Measurements from ENCODE around the gene OR10Z1. TPM values are rescaled to one million over a fixed set of nuclear protein-coding genes. Genes with fewer than 3 reads are reported as not detected.

OR10Z1 gene
- not detected for total RNA-seq

GRCh38 chr1:158604968-158605367 lies at the start of gene OR10Z1:
Gene OR10Z1 (plus strand): TSS chr1:158605268. CDS start chr1:158606439, 1,171 bp downstream.
- Mint-ChIP-seq H3K36me3 (ENCODE audit: low read depth) (no peaks in the 10 kb centered on the region), H3K27ac (no peak within 1 kb of the TSS), H3K4me3 (no peak within 1 kb of the TSS), H3K27me3 (no peaks in the 10 kb centered on the region), H3K4me1 (no peaks in the 10 kb centered on the region), H3K9me3 (no peaks in the 10 kb centered on the region)
- no peak for ATAC-seq (replicated peaks)

- Mint-ChIP-seq H3K36me3 (ENCODE audit: low read depth) (no peaks in the 10 kb centered on the region), H3K27me3 (peaks cover 19% of the 10 kb centered on the region), H3K4me3 (no peak overlapping the region)
Measured at GRCh38 chr1:158559696-158560095, 45.4 kb upstream of the OR10Z1 start.

GRCh38 chr1:158563853-158564252 lies 41.2 kb upstream of the OR10Z1 start:
- no peak for ATAC-seq (replicated peaks)
- no peaks in the 10 kb centered on the region for H3K9me3 Mint-ChIP-seq
- H3K27ac Mint-ChIP-seq = no peak overlapping the region
- H3K36me3 Mint-ChIP-seq (ENCODE audit: low read depth) = no peaks in the 10 kb centered on the region
- peaks cover 19% of the 10 kb centered on the region for H3K27me3 Mint-ChIP-seq
- H3K4me1 Mint-ChIP-seq = no peaks in the 10 kb centered on the region
- no peak overlapping the region for H3K4me3 Mint-ChIP-seq

More at GRCh38 chr1:158559696-158560095, 45.4 kb upstream of the OR10Z1 start:
- no peak for ATAC-seq (replicated peaks)
- Mint-ChIP-seq H3K4me1 (no peaks in the 10 kb centered on the region), H3K27ac (no peak overlapping the region), H3K9me3 (no peaks in the 10 kb centered on the region)

GRCh38 chr1:158564608-158565007 lies 40.5 kb upstream of the OR10Z1 start:
- no peaks in the 10 kb centered on the region for H3K4me1 Mint-ChIP-seq
- H3K4me3 Mint-ChIP-seq = no peak overlapping the region
- H3K9me3 Mint-ChIP-seq = no peaks in the 10 kb centered on the region
- no peaks in the 10 kb centered on the region for H3K36me3 Mint-ChIP-seq (ENCODE audit: low read depth)
- no peak for ATAC-seq (replicated peaks)
- H3K27ac Mint-ChIP-seq = no peak overlapping the region
- peaks cover 19% of the 10 kb centered on the region for H3K27me3 Mint-ChIP-seq

GRCh38 chr1:158570480-158570879 lies 34.6 kb upstream of the OR10Z1 start, which contains the start of gene OR6P1:
Gene OR6P1 (minus strand): TSS chr1:158570580. CDS start chr1:158563604, 6,976 bp downstream.
- Mint-ChIP-seq H3K27ac (no peak within 1 kb of the TSS), H3K27me3 (peaks cover 26% of the 10 kb centered on the region), H3K36me3 (ENCODE audit: low read depth) (no peaks in the 10 kb centered on the region), H3K4me3 (no peak within 1 kb of the TSS), H3K9me3 (no peaks in the 10 kb centered on the region), H3K4me1 (no peaks in the 10 kb centered on the region)
- ATAC-seq (replicated peaks) = no peak

- Mint-ChIP-seq H3K4me1 (no peaks in the 10 kb centered on the region), H3K27me3 (peaks cover 26% of the 10 kb centered on the region), H3K36me3 (ENCODE audit: low read depth) (no peaks in the 10 kb centered on the region), H3K4me3 (no peak overlapping the region), H3K9me3 (no peaks in the 10 kb centered on the region), H3K27ac (no peak overlapping the region)
- no peak for ATAC-seq (replicated peaks)
Measured at GRCh38 chr1:158572226-158572625, 32.8 kb upstream of the OR10Z1 start.

GRCh38 chr1:158577561-158577960 lies 27.5 kb upstream of the OR10Z1 start:
- no peak for ATAC-seq (replicated peaks)
- no peaks in the 10 kb centered on the region for H3K9me3 Mint-ChIP-seq
- H3K4me1 Mint-ChIP-seq = no peaks in the 10 kb centered on the region
- H3K4me3 Mint-ChIP-seq = no peak overlapping the region
- peaks cover 23% of the 10 kb centered on the region for H3K27me3 Mint-ChIP-seq
- no peaks in the 10 kb centered on the region for H3K36me3 Mint-ChIP-seq (ENCODE audit: low read depth)
- H3K27ac Mint-ChIP-seq = no peak overlapping the region

- H3K36me3 Mint-ChIP-seq (ENCODE audit: low read depth) = no peaks in the 10 kb centered on the region
- H3K9me3 Mint-ChIP-seq = no peaks in the 10 kb centered on the region
- H3K4me3 Mint-ChIP-seq = no peak within 1 kb of the TSS
- H3K27ac Mint-ChIP-seq = no peak within 1 kb of the TSS
- peaks cover 24% of the 10 kb centered on the region for H3K27me3 Mint-ChIP-seq
- H3K4me1 Mint-ChIP-seq = no peaks in the 10 kb centered on the region
- ATAC-seq (replicated peaks) = no peak
Measured at GRCh38 chr1:158579733-158580132, 25.3 kb upstream of the OR10Z1 start, which contains the start of gene OR10X1. Gene OR10X1 (minus strand): TSS chr1:158579899. CDS start chr1:158579899, 0 bp downstream.

GRCh38 chr1:158583962-158584361 lies 21.1 kb upstream of the OR10Z1 start:
- peaks cover 6% of the 10 kb centered on the region for H3K9me3 Mint-ChIP-seq
- no peaks in the 10 kb centered on the region for H3K36me3 Mint-ChIP-seq (ENCODE audit: low read depth)
- H3K27ac Mint-ChIP-seq = no peak overlapping the region
- no peaks in the 10 kb centered on the region for H3K4me1 Mint-ChIP-seq
- H3K4me3 Mint-ChIP-seq = no peak overlapping the region
- no peak for ATAC-seq (replicated peaks)
- peaks cover 20% of the 10 kb centered on the region for H3K27me3 Mint-ChIP-seq

- Mint-ChIP-seq H3K4me3 (no peak overlapping the region), H3K9me3 (peaks cover 8% of the 10 kb centered on the region), H3K4me1 (no peaks in the 10 kb centered on the region), H3K27me3 (peaks cover 18% of the 10 kb centered on the region), H3K36me3 (ENCODE audit: low read depth) (no peaks in the 10 kb centered on the region), H3K27ac (no peak overlapping the region)
- no peak for ATAC-seq (replicated peaks)
Measured at GRCh38 chr1:158586942-158587341, 18.1 kb upstream of the OR10Z1 start.

- Mint-ChIP-seq H3K27me3 (peaks cover 6% of the 10 kb centered on the region), H3K36me3 (ENCODE audit: low read depth) (no peaks in the 10 kb centered on the region), H3K4me3 (no peak overlapping the region), H3K27ac (no peak overlapping the region), H3K4me1 (no peaks in the 10 kb centered on the region), H3K9me3 (peaks cover 22% of the 10 kb centered on the region)
- ATAC-seq (replicated peaks) = no peak
Measured at GRCh38 chr1:158600735-158601134, 4.3 kb upstream of the OR10Z1 start.

- no peak for ATAC-seq (replicated peaks)
- Mint-ChIP-seq H3K4me1 (no peaks in the 10 kb centered on the region), H3K27me3 (no peaks in the 10 kb centered on the region), H3K27ac (no peak overlapping the region), H3K36me3 (ENCODE audit: low read depth) (no peaks in the 10 kb centered on the region), H3K4me3 (no peak overlapping the region), H3K9me3 (no peaks in the 10 kb centered on the region)
Measured at GRCh38 chr1:158607296-158607695, 2.2 kb downstream of the OR10Z1 start.

- no peak for ATAC-seq (replicated peaks)
- peaks cover 3% of the 10 kb centered on the region for H3K27me3 Mint-ChIP-seq
- H3K4me3 Mint-ChIP-seq = no peak overlapping the region
- no peaks in the 10 kb centered on the region for H3K9me3 Mint-ChIP-seq
- no peak overlapping the region for H3K27ac Mint-ChIP-seq
- no peaks in the 10 kb centered on the region for H3K4me1 Mint-ChIP-seq
- H3K36me3 Mint-ChIP-seq (ENCODE audit: low read depth) = no peaks in the 10 kb centered on the region
Measured at GRCh38 chr1:158611916-158612315, 6.8 kb downstream of the OR10Z1 start.

GRCh38 chr1:158613764-158614163 lies 8.7 kb downstream of the OR10Z1 start:
- no peak for ATAC-seq (replicated peaks)
- Mint-ChIP-seq H3K27ac (no peak overlapping the region), H3K36me3 (ENCODE audit: low read depth) (no peaks in the 10 kb centered on the region), H3K4me1 (no peaks in the 10 kb centered on the region), H3K4me3 (no peak overlapping the region), H3K27me3 (peaks cover 12% of the 10 kb centered on the region), H3K9me3 (no peaks in the 10 kb centered on the region)

GRCh38 chr1:158638146-158638545 lies 33.1 kb downstream of the OR10Z1 start:
- Mint-ChIP-seq H3K4me1 (no peaks in the 10 kb centered on the region), H3K9me3 (no peaks in the 10 kb centered on the region), H3K4me3 (no peak overlapping the region), H3K27ac (no peak overlapping the region), H3K36me3 (ENCODE audit: low read depth) (no peaks in the 10 kb centered on the region), H3K27me3 (peaks cover 8% of the 10 kb centered on the region)
- no peak for ATAC-seq (replicated peaks)

- no peaks in the 10 kb centered on the region for H3K9me3 Mint-ChIP-seq
- no peaks in the 10 kb centered on the region for H3K4me1 Mint-ChIP-seq
- peaks cover 8% of the 10 kb centered on the region for H3K27me3 Mint-ChIP-seq
- H3K36me3 Mint-ChIP-seq (ENCODE audit: low read depth) = no peaks in the 10 kb centered on the region
- no peak for ATAC-seq (replicated peaks)
- H3K27ac Mint-ChIP-seq = no peak overlapping the region
- H3K4me3 Mint-ChIP-seq = no peak overlapping the region
Measured at GRCh38 chr1:158638904-158639303, 33.8 kb downstream of the OR10Z1 start.

Measured in activated T-helper 17 cell treated with anti-CD3 and anti-CD28 coated beads, Interleukin-2, amount 50 U/mL, for 72 hours (primary cell).